NCI-H446 (cell line): Measurements from ENCODE around the gene PLCD1.
A peak's percentile ranks its signal among the peaks of the same experiment; 100 is the strongest.
"Not testable (repeated sequence)": the region's sequence is repeated elsewhere in the genome, so short reads cannot be mapped to it uniquely, and the experiment has no call there.

Experiments used
- DNase-seq, 2 experiments: peaks; one replicate each; lab custom pipeline; 2025; lab: John Stamatoyannopoulos, UW

Gene PLCD1

GRCh38 chr3:37986479-37987314 lies 42.7 kb downstream of the PLCD1 start:
- no peak for DNase-seq

- DNase-seq, result no peak
These were observed 43.7 kb downstream of the PLCD1 start for GRCh38 chr3:37985637-37986320.

GRCh38 chr3:37984596-37984995 lies 44.8 kb downstream of the PLCD1 start:
- no peak for DNase-seq

- DNase-seq, result no peak
These were observed 45.4 kb downstream of the PLCD1 start for GRCh38 chr3:37984051-37984450.

GRCh38 chr3:37982331-37982730 lies 47.1 kb downstream of the PLCD1 start:
- no peak for DNase-seq

GRCh38 chr3:37981348-37981664 lies 48.1 kb downstream of the PLCD1 start:
- DNase-seq, result no peak

- DNase-seq, result no peak
These were observed 48.7 kb downstream of the PLCD1 start for GRCh38 chr3:37980462-37981347.

GRCh38 chr3:37979541-37980461 lies 49.6 kb downstream of the PLCD1 start:
- DNase-seq, result no peak

- DNase-seq, result peak in 1 of 2 experiments; percentile 32
These were observed 55.0 kb downstream of the PLCD1 start for GRCh38 chr3:37974121-37975083.

GRCh38 chr3:37973246-37974054 lies 56.0 kb downstream of the PLCD1 start:
- peak; percentile 13 to 68 for DNase-seq

- DNase-seq, result not testable (repeated sequence)
These were observed 57.4 kb downstream of the PLCD1 start for GRCh38 chr3:37972056-37972455.

GRCh38 chr3:37971467-37971866 lies 58.0 kb downstream of the PLCD1 start:
- DNase-seq, result peak; percentile 7 to 25

GRCh38 chr3:37970802-37971201 lies 58.6 kb downstream of the PLCD1 start:
- no peak for DNase-seq

GRCh38 chr3:37969596-37970100 lies 59.8 kb downstream of the PLCD1 start:
- DNase-seq, result no peak

- no peak for DNase-seq
These were observed 60.4 kb downstream of the PLCD1 start for GRCh38 chr3:37968813-37969595.

GRCh38 chr3:37968199-37968598 lies 61.2 kb downstream of the PLCD1 start:
- DNase-seq, result no peak

GRCh38 chr3:37967260-37967881 lies 62.1 kb downstream of the PLCD1 start:
- DNase-seq, result peak in 1 of 2 experiments; percentile 42

GRCh38 chr3:37964716-37965115 lies 64.7 kb downstream of the PLCD1 start:
- DNase-seq, result no peak
